Activated T-cell treated with anti-CD3 and anti-CD28 coated beads, Interleukin-2, amount 50 U/mL, for 4 hours (primary cell): ENCODE data around the gene TTC32. TPM values are rescaled to one million over a fixed set of nuclear protein-coding genes. Genes with fewer than 3 reads are reported as not detected.
"Not testable (repeated sequence)": the region's sequence is repeated elsewhere in the genome, so short reads cannot be mapped to it uniquely, and the experiment has no call there.

ENCODE experiments used
- ATAC-seq, 2 donors: fragments of 200-7000 bp; cut with Tn5 transposase; one replicate each; pipeline ENCODE4 v1.10.0; 2021
- DNase-seq: peaks from one replicate; pipeline ENCODE4 v3.0.0-alpha.2; 2020
- H3K27me3 Mint-ChIP-seq: one replicate; pipeline ENCODE4 v1.8.0; 2021; ENCODE audit warnings: low read depth, mixed read lengths
- H3K36me3 Mint-ChIP-seq: one replicate; pipeline ENCODE4 v1.8.0; 2022; ENCODE audit warnings: mixed read lengths; ENCODE audit not compliant: insufficient read depth
- H3K4me1 Mint-ChIP-seq: one replicate; pipeline ENCODE4 v1.8.0; 2021; ENCODE audit warnings: low read depth, mixed read lengths
- H3K4me3 Mint-ChIP-seq: one replicate; pipeline ENCODE4 v1.8.0; 2021; ENCODE audit warnings: mild to moderate bottlenecking, moderate library complexity, mixed read lengths
- H3K9me3 Mint-ChIP-seq: one replicate; pipeline ENCODE4 v1.8.0; 2021; ENCODE audit warnings: mixed read lengths
- total RNA-seq, 3 donors: library from RNA; stranded (reverse); gene quantifications; one replicate each; pipeline ENCODE4 v1.2.1, GENCODE V29; 2021

Gene TTC32
- 1 to 10 TPM; 9.2 to 9.3 (median 9.3) TPM for total RNA-seq

DNA sequence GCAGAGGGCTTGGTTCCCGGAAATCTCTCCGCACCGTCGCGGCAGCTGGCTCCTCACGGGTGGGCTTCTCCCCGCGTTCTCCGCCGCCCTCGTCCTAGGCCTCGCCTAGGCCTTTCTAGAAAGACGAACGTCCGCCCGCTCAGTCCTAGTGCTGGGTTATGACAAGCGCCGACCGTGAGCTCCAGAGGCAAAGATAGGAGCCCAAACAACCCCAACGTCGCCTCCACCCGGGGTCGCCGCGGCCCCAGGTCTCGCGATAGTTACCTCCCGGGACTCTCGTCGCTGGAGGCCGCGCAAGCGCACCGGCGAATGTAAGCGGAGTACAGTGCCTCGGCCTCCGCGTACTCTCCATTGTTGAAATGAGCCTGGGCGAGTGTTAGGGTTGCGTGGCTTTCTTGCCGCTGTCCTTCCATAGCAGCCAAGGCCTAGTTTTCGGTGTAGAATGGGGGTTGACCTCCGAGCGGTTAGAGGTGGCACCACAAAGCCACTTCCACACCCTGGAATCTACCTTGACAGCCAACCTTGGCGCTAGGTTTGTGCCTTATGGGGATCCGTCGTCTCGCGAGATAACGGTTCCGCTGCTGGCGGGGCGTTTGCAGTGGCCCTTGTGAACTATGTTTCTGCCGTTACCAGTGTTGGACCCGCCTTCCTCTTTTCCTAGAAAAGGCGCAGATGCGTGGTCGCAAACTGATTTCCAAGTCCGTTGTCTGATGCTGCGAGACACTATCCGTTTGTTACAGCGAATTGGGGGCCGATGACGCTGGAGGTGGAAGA lies at the start of gene TTC32:
Gene TTC32, minus strand, starts transcription at position 542 of the 774 bp plus-strand sequence. Its CDS starts 129 bp downstream, at position 413.
- DNase-seq (peak; percentile 91), ATAC-seq (peak; percentile 89 to 92)
- Mint-ChIP-seq H3K4me3 (peak within 1 kb of the TSS; percentile 93), H3K9me3 (peaks cover 5% of the 10 kb centered on the region), H3K27me3 (peaks cover 3% of the 10 kb centered on the region), H3K36me3 (peaks cover 8% of the 10 kb centered on the region), H3K4me1 (peaks cover 35% of the 10 kb centered on the region)

DNA sequence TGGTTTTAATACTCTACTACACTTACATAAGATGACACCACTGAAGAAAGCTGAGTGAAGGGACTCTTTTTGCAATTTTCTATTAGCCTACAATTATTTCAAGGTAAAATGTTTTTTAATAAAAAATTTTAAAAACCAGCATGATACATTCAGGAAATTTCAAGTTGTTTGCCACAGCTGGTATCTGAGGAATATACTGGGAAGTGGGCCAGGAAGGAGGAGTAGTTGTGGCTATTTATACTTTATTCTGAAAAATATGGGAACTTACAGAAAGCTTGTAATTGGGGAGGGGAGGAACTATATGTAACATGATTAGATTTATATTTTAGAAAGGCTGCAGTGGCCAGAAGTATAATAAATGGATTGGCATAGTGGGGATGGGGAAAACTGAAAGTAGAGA lies 47.3 kb upstream of the TTC32 start:
- no peaks in the 10 kb centered on the region for H3K4me1 Mint-ChIP-seq
- no peaks in the 10 kb centered on the region for H3K27me3 Mint-ChIP-seq
- DNase-seq, result no peak
- no peak overlapping the region for H3K4me3 Mint-ChIP-seq
- peaks cover 19% of the 10 kb centered on the region for H3K36me3 Mint-ChIP-seq
- no peaks in the 10 kb centered on the region for H3K9me3 Mint-ChIP-seq
- no peak for ATAC-seq

- no peaks in the 10 kb centered on the region for H3K9me3 Mint-ChIP-seq
- DNase-seq (no peak), ATAC-seq (no peak)
- peaks cover 14% of the 10 kb centered on the region for H3K36me3 Mint-ChIP-seq
- H3K27me3 Mint-ChIP-seq, result no peaks in the 10 kb centered on the region
- H3K4me3 Mint-ChIP-seq, result no peak overlapping the region
- H3K4me1 Mint-ChIP-seq, result no peaks in the 10 kb centered on the region
Measured at GRCh38 chr2:19947184-19947940, 45.6 kb upstream of the TTC32 start.

DNA sequence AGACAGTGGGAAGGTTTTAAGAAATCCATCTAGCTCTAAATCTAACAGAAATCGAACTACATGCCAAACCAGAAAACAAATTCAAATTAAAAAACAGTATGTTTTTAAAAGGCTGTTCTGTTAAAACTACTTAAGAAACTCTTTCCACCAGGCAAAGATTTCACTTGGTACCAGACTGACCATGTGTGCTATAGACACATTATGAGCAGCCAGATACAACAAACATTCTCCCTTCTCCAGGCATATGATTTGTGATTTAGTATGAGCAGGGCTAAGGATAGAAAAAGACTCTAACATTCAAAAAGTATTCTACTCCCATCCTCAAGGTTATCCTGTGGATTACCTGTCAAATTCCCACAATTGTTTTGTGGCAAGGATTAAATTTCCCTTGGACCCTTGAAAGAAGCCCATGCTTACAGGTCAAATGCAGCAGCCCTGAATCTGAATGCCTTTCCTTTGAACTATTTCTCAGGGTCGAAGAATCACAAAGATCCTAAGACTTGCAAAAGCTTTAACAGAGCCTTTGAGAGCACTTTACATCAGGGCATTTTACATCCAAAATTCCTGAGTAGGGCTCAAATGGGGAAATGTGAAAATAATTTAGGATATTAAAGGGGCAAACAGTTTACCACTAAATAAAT lies 42.5 kb upstream of the TTC32 start:
- no peaks in the 10 kb centered on the region for H3K27me3 Mint-ChIP-seq

GRCh38 chr2:19943189-19943588 lies 41.4 kb upstream of the TTC32 start:
- Mint-ChIP-seq H3K27me3 (no peaks in the 10 kb centered on the region), H3K36me3 (peaks cover 6% of the 10 kb centered on the region), H3K9me3 (no peaks in the 10 kb centered on the region), H3K4me3 (no peak overlapping the region), H3K4me1 (no peaks in the 10 kb centered on the region)
- no peak for DNase-seq
- no peak for ATAC-seq

More for the DNA sequence above, 42.5 kb upstream of the TTC32 start:
- Mint-ChIP-seq H3K4me3 (no peak overlapping the region), H3K4me1 (no peaks in the 10 kb centered on the region), H3K9me3 (no peaks in the 10 kb centered on the region), H3K36me3 (peaks cover 7% of the 10 kb centered on the region)
- ATAC-seq, result no peak
- no peak for DNase-seq

DNA sequence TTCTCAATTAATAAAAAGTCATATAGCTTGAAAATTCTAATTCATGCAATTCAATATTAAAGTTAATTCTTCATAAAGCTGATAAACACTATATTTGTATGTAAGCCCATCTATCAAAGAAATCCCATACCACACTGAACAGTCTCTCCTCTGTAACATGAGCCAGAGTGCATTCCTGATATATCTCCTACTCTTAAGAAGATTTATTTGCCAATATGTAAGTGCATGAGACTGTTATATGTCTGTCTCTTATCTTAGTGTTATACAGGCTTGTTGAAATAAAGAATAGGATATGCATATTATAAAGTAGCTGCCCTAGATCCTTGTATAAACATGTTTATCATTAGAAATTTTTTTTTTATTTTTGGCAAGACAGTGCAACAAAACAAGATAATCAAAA lies 40.4 kb upstream of the TTC32 start:
- DNase-seq (no peak), ATAC-seq (no peak)
- Mint-ChIP-seq H3K9me3 (no peaks in the 10 kb centered on the region), H3K36me3 (peaks cover 13% of the 10 kb centered on the region), H3K4me1 (no peaks in the 10 kb centered on the region), H3K27me3 (no peaks in the 10 kb centered on the region), H3K4me3 (no peak overlapping the region)

DNA sequence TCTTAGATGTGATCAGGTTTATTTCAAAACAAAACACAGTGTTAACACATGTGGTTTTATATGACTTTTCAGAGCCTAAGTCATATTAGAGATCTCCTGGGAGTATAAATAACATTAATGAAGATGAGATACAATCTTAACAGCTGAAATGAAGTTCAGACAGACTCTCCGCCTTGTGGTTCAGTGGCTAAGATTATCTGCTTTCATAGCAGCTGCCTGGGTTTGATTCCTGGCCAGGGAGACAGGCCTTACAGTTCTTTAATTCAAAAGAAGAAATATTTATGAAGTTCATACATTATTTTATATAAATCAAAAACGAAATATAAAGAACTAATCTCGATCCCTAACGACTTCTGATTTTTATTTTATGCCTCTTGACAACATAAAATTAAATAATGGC lies 35.2 kb upstream of the TTC32 start:
- Mint-ChIP-seq H3K9me3 (no peaks in the 10 kb centered on the region), H3K27me3 (no peaks in the 10 kb centered on the region), H3K4me1 (no peaks in the 10 kb centered on the region), H3K36me3 (peaks cover 33% of the 10 kb centered on the region), H3K4me3 (no peak overlapping the region)
- no peak for DNase-seq
- no peak for ATAC-seq

DNA sequence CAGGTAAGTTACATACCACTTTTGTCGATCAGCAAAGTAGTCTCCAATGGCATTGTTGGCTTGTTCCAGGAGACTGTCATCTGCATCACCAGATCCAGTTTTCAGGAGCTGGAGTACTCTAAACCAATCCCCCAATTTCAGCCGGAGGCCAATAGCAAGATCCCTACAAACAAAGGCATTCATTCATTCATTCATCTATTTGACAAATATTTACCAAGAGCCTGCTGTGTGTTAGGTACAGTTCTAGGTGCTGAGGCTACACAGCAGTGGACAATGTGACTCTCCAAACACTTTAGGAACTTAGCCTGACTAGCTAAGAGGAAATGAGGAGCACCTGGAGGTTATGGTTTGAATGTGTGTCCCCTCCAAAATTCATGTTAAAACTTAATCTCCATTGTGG lies 34.4 kb upstream of the TTC32 start:
- H3K4me1 Mint-ChIP-seq, result no peaks in the 10 kb centered on the region
- ATAC-seq (no peak), DNase-seq (no peak)
- no peak overlapping the region for H3K4me3 Mint-ChIP-seq
- H3K27me3 Mint-ChIP-seq, result no peaks in the 10 kb centered on the region
- H3K36me3 Mint-ChIP-seq, result peaks cover 38% of the 10 kb centered on the region
- no peaks in the 10 kb centered on the region for H3K9me3 Mint-ChIP-seq

DNA sequence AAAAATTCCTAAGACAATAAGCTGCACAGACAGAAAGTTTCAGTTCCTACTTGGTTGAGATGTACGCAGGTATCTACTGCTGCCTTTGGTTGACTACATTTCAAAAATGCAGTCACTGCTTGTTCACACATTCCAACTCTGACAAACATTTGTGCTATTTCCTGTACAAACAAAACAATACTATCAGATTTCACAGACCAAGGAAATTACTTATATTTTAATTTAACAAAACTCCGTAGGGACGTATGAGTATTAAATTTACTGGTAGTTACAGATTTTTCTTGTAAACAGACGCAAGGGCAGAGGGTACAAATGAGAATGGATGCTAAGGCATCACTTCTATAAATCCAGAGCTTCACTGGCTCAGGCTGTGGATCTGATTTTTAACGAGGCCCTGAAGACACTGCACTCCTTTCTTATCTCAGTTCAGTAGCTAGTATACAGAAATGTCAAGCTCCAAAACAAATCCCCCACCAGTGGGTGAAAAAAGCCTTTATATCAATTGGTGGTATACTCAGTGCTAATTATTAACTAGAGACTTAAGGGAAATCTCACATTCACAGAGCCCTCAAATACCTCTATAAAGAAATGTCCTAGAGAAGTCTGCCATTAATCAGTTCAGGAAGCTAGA lies 31.7 kb upstream of the TTC32 start:
- Mint-ChIP-seq H3K27me3 (no peaks in the 10 kb centered on the region), H3K4me3 (no peak overlapping the region), H3K36me3 (peaks cover 47% of the 10 kb centered on the region), H3K4me1 (no peaks in the 10 kb centered on the region), H3K9me3 (no peaks in the 10 kb centered on the region)
- no peak for ATAC-seq
- DNase-seq, result no peak

GRCh38 chr2:19932928-19933327 lies 31.1 kb upstream of the TTC32 start:
- Mint-ChIP-seq H3K9me3 (no peaks in the 10 kb centered on the region), H3K36me3 (peaks cover 50% of the 10 kb centered on the region), H3K4me1 (no peaks in the 10 kb centered on the region), H3K27me3 (no peaks in the 10 kb centered on the region), H3K4me3 (no peak overlapping the region)
- DNase-seq, result no peak
- no peak for ATAC-seq

GRCh38 chr2:19929226-19929625 lies 27.4 kb upstream of the TTC32 start:
- ATAC-seq, result no peak
- H3K9me3 Mint-ChIP-seq, result peaks cover 16% of the 10 kb centered on the region
- no peak overlapping the region for H3K4me3 Mint-ChIP-seq
- peaks cover 53% of the 10 kb centered on the region for H3K36me3 Mint-ChIP-seq
- no peak for DNase-seq
- H3K4me1 Mint-ChIP-seq, result no peaks in the 10 kb centered on the region
- no peaks in the 10 kb centered on the region for H3K27me3 Mint-ChIP-seq

- H3K36me3 Mint-ChIP-seq, result peaks cover 50% of the 10 kb centered on the region
Measured at GRCh38 chr2:19927816-19928215, 26.0 kb upstream of the TTC32 start.

DNA sequence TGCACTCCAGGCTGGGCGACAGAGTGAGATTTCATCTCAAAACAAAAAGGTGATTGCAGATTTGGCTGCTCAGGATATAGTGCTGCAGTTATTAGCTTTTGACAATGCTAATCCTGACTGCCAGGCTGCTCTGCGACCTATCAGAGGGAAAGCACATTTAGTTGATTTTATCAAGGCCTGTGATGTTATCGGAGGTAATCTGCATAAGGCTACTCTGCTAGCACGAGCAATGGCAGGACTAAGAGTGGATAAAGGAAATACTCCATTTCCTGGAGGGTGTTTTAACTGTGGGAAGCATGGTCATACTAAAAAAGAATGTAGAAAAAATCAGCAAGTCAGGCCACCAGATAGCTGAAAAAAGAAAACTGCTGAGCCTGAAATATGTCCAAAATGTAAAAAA lies 22.7 kb upstream of the TTC32 start:
- H3K27me3 Mint-ChIP-seq, H3K4me1 Mint-ChIP-seq, DNase-seq, ATAC-seq, H3K4me3 Mint-ChIP-seq: not testable (repeated sequence)
- peaks cover 18% of the 10 kb centered on the region for H3K9me3 Mint-ChIP-seq
- peaks cover 48% of the 10 kb centered on the region for H3K36me3 Mint-ChIP-seq

More at GRCh38 chr2:19927816-19928215, 26.0 kb upstream of the TTC32 start:
- H3K9me3 Mint-ChIP-seq, result peaks cover 16% of the 10 kb centered on the region
- not testable (repeated sequence) for ATAC-seq, H3K4me1 Mint-ChIP-seq, H3K4me3 Mint-ChIP-seq, H3K27me3 Mint-ChIP-seq, DNase-seq

- H3K4me3 Mint-ChIP-seq, DNase-seq, ATAC-seq, H3K4me1 Mint-ChIP-seq, H3K27me3 Mint-ChIP-seq: not testable (repeated sequence)
- H3K36me3 Mint-ChIP-seq, result peaks cover 46% of the 10 kb centered on the region
- H3K9me3 Mint-ChIP-seq, result peaks cover 13% of the 10 kb centered on the region
Measured at GRCh38 chr2:19922188-19922587, 20.4 kb upstream of the TTC32 start.
